DMS79 treated with DMSO at 0.1 percent for 48 hours (cell line): Measurements from ENCODE around the gene SKIC8.
"Not testable (repeated sequence)": the region's sequence is repeated elsewhere in the genome, so short reads cannot be mapped to it uniquely, and the experiment has no call there.

Experiments
- DNase-seq: peaks from one replicate; lab custom pipeline; 2025; lab: John Stamatoyannopoulos, UW

SKIC8 gene

DNA sequence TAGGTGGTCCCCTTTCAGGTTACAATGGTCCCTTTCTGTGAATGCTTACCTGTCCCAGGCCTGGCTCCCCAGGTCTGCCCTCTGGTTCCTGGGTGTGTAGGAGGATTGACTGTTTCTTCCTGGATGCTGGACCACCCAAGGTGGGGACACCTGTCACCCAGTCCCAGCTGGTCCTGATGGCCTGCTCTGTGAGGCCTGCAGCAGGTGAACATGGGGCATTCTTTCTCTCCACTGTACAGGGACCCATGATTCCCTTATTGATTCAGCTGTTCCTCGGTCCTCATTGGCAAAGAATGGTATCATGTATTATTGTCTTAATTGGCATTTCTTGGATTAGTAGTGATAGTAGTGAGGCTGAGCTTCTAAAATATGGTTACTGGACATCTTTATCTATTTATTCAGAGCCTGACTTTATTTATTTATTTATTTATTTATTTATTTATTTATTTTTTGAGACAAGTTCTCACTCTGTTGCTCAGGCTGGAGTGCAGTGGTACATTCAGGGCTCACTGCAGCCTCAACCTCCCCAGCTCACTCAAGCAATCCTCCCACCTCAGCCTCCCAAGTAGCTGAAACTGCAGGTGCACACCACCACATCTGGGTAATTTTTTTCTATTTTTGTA is 43.9 kb downstream of the SKIC8 start:
- DNase-seq, result no peak

DNA sequence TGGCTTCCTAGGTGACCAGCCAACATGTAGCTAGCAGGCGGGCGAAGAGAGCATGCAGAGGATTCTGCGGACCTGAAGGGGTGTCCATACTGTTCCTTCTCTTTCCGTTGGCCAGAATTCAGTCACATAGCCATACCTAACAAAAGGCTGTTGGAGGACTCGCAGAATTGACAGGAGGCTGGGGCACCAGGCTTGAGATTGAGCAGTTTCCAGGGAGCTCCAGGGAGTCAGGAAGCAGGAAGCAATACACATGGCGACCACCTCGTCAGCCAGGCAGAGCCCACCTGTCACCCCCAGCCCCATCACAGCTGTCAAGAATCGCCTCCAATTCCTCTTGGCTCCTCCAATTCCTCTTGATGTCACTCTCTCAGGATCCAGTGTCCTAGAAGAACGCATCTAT is 48.3 kb downstream of the SKIC8 start:
- DNase-seq, result no peak

DNA sequence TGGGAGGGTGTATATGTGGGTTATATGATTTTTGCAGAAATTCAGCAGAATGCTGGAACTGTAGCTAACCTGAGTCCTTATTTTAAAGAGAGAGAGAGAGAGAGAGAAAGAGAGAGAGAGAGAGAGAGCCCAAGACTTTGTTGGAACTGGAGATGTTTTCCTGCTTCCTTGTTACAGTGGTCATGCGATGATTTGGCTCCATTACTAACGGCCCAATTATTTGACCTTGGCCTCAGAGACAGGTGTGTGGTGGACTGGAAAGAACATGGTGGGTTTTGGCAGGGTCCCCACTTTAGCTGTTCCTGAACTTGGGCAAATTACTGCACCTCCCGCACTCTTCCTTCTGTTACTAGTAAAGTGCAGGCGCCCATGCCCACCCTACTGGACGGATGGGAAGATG is 50.3 kb downstream of the SKIC8 start:
- DNase-seq, result no peak

DNA sequence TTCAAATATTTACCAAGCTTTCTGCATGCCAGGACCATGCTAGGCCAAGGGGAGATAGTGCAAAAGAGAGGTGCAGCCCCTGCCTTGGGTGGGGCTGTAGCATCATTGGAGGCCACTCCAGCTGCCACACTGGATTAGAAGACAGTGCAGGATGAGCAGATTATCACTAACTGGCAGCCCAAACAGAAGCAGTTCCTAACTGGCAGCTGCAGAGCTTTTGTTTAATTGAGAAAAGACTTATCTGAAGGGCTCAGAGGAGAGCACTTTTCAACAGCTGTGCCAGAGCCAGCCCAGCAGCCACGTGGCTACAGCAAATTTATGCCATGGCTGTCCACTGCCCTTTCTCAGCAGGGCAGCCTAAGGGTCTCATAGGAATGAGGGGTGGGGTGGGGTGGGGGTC is 51.5 kb downstream of the SKIC8 start:
- no peak for DNase-seq

DNA sequence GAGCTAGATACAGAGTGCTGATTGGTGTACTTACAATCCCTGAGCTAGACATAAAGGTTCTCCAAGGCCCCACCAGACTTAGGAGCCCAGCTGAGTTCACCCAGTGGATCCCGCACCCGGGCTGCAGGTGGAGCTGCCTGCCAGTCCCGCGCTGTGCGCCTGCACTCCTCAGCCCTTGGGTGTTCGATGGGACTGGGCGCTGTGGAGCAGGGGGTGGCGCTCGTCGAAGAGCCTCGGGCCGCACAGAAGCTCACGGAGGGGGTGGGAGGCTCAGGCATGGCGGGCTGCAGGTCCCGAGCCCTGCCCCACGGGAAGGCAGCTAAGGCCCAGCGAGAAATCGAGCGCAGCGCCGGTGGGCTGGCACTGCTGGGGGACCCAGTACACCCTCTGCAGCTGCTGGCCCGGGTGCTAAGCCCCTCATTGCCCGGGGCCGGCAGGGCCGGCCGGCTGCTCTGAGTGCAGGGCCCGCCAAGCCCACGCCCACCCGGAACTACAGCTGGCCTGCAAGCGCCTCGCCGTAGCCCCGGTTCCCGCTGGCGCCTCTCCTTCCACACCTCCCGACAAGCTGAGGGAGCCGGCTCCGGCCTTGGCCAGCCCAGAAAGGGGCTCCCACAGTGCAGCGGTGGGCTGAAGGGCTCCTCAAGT is 53.3 kb downstream of the SKIC8 start:
- DNase-seq, result not testable (repeated sequence)

DNA sequence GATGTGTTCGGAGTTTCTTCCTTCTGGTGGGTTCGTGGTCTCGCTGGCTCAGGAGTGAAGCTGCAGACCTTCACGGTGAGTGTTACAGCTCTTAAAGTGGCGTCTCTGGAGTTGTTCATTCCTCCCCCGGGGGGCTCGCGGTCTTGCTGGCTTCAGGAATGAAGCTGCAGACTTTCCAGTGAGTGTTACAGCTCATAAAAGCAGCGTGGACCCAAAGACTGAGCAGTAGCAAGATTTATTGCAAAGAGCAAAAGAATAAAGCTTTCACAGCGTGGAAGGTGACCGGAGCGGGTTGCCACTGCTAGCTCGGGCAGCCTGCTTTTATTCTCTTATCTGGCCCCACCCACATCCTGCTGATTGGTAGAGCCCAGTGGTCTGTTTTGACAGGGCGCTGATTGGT is 54.0 kb downstream of the SKIC8 start:
- DNase-seq, result not testable (repeated sequence)

DNA sequence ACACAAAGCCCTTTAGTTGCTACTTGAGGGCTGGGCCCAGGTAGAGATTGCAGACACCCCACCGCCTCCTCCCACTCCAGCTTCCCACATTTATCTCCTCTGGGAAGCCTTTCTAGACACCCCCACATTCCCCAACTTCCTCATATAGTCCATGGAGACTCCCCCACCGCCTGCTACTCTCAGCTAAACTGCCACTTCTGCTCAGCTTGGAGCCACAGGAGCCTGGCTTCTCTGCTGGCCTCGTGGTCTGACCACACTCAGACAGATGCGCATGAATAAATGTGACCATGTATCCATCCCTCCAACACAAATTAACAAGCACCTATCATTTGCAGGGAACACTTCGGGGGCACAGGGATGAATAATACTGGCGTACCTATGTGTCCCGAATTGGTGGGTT is 54.5 kb downstream of the SKIC8 start:
- DNase-seq, result no peak

DNA sequence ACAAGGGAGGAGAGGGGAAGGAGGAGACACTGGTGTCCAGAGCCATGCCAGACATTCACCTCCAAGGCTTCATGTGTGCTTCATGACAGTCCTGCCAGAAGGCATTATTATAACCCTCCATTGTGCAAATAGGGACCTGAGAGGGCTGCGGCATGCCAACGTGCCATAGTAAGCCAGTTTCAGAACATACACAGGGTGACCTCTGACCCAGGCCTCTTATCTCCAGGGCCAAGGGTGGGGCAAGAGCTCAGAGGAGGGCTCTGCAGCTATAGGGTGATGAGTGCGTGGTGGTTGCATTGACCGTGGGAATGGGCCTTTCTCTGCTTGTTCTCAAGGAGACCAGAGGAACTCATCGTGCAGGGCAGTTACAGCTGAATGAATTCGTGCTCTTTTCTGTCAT is 55.3 kb downstream of the SKIC8 start:
- DNase-seq, result no peak

DNA sequence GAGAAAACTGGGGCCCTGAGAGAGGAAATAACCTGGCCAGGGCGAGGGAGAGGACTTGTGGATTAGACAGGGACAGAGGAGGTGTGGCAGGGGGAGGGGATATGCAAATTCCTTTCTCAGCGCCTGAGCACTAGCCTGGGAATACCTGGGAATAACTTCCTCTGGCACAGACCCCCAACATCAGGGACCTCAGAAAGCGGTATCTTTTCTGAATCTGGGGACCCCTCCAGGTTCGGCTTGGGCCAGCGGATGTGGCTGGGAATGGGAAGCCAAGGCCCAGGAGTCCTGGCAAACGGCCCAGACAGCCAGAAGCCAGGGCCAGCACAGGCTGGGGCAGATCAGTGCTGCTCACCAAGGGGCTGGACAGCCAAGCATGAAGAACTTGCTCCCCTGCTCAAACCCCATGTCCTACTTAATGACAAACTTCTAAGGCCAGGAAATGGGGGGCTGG is 55.9 kb downstream of the SKIC8 start:
- no peak for DNase-seq

DNA sequence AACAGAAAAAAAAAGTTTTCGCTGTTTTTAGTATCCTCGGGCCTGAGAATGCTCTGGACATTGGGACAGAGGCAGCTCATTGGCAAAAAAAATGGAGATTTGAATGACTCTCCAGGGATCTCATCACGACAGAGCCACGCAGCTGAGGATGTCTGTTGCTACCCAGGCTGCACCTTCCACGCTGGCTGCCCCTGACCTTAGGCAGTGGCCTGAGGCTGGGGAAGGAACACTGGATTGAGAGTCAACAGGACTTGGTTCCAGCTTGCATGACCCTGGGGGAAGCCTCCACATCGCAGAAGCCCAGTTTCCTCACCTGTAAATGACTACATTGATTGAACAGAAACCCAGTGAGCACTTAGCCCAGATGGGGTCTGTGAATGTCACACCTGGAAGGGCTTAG is 56.4 kb downstream of the SKIC8 start:
- no peak for DNase-seq

DNA sequence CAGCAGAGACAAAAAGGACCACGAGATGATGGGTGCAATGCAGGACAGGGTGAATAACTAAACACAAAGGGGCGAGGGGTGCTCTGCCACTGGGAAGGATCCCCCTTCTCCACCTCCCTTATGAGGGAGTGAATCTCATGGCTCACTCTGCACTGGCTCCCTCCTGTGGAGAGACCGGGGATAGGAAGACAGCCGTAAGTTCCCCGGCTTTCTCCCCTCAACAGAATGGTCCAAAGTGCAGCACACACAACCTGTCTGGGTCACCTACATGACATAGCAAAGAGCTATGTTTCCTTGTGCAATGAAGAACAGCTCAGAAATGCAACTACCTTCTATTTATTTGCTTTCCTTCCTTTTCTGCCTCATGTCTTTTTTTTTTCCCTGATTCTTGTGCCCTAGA is 57.3 kb downstream of the SKIC8 start:
- no peak for DNase-seq

DNA sequence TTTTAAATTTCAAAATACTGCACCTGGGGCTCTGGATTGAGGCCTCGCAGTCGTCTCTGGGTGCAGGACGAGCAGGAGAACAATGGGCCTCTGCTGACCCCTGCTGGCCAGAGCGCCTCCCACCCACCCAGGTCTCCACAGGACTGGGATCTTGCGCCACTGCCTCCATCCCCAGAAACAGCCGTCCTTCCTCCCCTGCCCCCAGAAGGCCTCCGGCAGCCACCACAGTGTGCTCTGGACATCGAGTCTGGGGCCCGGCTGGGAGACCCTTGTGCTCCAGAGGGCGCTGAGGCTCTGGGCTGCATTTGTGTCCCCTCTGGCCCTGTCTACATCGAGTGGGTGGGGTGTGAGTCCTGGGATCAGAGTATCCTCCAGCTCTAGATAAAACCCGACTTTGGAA is 58.4 kb downstream of the SKIC8 start:
- DNase-seq, result peak; percentile 22

DNA sequence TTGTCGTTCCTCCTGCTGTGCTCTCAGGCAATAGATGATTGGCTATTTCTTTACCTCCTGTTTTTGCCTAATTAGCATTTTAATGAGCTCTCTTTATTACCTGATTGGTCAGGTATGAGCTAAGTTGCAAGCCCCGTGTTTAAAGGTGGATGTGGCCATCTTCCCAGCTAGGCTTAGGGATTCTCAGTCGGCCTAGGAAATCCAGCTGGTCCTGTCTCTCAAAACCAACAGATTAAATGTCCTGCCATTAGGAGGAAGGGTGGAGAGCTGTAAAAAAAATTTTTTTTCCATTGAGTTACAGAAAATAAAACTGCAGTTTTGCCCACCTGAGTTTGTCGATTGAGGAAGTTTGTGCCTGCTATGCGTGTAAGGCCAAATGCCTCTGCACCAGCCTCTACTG is 59.6 kb downstream of the SKIC8 start:
- DNase-seq, result no peak

DNA sequence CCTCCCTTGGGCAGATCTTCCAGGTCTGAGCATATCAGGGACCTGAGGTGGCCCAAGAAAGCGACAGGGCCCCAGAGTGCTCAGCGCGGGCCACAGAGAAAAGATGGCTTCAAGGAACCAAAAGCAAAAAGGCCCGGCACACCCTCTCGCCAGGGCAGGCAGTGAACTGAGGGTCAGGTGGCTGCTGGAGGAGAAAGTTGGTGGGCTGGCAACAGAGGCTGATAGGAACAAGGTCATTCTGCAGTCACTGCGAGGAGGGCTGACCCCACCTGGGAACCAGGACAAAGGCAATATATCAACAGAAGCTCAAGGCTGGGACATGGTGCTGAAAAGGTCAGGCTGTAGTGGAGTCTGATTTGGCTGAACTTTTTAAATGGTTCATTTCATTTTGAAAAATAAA is 62.3 kb downstream of the SKIC8 start:
- DNase-seq, result no peak

DNA sequence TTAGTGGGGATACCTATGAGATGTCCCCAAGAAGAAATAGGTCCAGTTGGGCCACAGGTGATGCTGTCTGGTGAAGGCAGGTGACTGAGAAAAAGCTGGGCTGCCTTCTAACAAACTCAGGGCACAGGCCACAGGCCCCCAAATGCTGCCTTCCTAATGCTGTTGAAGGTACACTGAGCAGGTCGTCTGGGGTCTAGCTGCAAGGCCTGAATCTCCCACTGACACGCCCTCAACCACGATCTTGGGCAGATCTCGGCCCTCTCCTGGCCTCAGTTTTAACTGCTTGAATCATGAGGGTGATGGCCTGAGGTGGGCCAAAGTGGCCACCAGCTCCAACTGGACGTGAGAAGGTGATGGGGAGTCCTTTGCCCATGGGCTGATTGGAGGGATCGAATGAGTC is 62.9 kb downstream of the SKIC8 start:
- no peak for DNase-seq

DNA sequence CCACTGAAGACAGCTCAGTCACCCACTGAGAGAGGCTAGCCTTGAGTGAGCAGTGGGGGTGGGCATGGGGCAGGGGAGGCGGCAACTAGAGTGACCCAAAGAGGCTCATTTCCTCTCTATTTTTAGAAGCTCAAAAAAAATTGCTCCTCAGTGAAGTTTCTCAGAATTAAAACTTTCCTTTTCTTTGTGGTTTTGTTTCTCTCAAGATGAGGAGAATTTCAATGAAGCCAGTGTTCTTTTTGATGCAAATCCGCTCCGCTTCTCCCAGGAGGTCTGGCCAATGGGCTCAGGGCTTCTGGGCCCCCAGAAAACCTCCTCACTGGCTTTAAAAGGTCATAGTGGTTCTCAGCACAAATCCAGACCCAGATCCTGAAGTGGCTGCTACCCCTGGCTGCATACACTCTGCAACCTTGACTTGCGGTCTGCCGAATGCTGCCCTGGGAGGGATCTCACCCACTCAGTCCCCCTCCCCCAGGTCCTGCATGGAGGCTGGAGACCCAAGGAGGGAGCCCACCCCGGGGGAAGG is 64.8 kb downstream of the SKIC8 start, which contains the start of gene ACSBG1:
ACSBG1 (minus strand) TSS at position 51 of the 526 bp plus-strand sequence. CDS start 64 bp downstream, outside the sequence.
- DNase-seq, result no peak

DNA sequence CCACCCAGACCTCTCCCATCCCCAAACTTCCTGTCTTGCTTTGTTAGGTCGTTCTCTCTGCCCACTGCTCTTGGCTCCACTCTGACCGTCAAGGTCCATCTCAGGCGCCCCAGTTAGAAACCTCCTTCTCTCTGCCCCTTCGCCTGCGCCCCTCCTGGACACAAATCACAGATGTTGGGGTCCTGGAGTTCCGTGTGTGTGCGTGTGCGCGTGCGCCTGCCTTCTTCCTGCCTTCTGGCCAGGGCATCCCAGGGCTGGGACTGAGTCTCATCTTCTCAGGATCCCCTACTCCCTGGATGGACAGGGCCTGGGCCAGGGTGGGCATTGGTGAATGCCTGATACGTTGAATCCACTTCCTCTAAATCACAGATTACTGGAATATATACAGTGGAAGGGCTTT is 65.9 kb downstream of the SKIC8 start:
- DNase-seq, result no peak
